ENCODE measurements around the gene ZNF432. TPM values are rescaled to one million over a fixed set of nuclear protein-coding genes. Genes with fewer than 3 reads are reported as not detected.

ZNF432 gene
- total and polyA plus RNA-seq, 2 of the 13 experiments (the other 11 are each of a cell fraction or from before 2014, with no cell fraction given) = 4.1 to 8.7 TPM

DNA sequence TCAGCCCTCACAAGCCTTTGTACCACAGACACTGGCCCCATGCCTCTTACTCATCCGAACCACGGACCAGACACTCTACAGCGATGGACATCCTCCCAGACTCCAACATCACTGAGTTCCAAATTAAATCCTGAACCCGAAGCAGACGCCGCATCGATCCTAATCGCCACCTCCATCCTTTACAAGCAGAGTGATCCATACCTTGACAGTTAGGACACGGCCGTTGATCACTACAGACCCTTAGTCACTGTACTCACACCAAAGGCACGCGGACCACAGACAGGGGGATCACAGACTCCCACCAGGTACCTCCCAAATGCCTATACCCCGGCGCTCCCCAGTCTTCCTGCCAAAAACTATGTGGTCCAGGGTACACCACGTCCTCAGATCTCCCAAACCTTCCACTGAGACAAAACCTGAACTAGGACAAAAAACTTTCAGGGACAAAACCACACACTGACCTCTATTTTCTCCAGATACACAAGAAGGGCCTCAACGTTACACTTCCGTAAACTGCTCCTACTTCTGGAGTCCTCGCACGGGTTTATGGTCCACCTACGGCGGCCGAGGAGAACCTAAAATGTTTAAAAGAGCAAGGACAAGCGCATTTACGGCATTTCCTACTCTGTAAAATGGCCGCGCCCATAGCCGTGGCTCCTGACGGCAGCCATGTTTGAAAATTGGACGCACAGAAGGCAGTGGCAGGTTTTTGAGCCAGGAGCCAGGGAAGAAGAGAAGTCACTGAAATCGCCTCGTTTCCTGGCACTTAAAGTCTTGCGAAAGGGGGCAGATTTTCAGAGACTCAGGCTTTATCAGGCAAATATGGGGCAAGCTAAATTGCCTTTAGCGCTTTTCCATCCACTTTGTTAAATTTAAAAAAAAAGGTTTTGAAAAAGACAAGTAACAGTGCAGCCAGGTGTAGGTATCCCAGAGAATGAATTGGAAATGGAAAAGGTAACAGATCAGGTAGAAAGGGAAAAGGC is 62.0 kb downstream of the ZNF432 start, which contains the start of gene ZNF350 (continued):
- TF ChIP-seq ZNF317 (CRISPR knock-in tag; IDR thresholded peaks at IDR 0.05) (peak; percentile 57; the same call in 1 of the 2 replicates), IKZF1 (IDR thresholded peaks at IDR 0.05) (no peak), ZNF10 (CRISPR knock-in tag; IDR thresholded peaks at IDR 0.05; ENCODE audit: borderline replicate concordance, low read depth) (no peak), JUN (CRISPR knock-in tag; IDR thresholded peaks at IDR 0.05) (no peak), NR0B2 (CRISPR knock-in tag; IDR thresholded peaks at IDR 0.05) (no peak), ZNF674 (CRISPR knock-in tag; IDR thresholded peaks at IDR 0.05; ENCODE audit: low read depth) (no peak), ZNF136 (CRISPR knock-in tag; IDR thresholded peaks at IDR 0.05; ENCODE audit: low read depth) (0 out of 2 replicates have a peak, but pooled peaks have one; percentile 42), RBFOX2 (IDR thresholded peaks at IDR 0.05; ENCODE audit: low read depth, low read length) (no peak), JARID2 (CRISPR knock-in tag; IDR thresholded peaks at IDR 0.05; ENCODE audit: insufficient replicate concordance) (peak; percentile 65), ZNF75D (CRISPR knock-in tag; IDR thresholded peaks at IDR 0.05; ENCODE audit: borderline replicate concordance) (no peak), ZNF891 (CRISPR knock-in tag; IDR thresholded peaks at IDR 0.05) (no peak), SNAPC5 (CRISPR knock-in tag; IDR thresholded peaks at IDR 0.05; ENCODE audit: borderline replicate concordance) (no peak), SRY (CRISPR knock-in tag; IDR thresholded peaks at IDR 0.05) (no peak), PRDM4 (CRISPR knock-in tag; IDR thresholded peaks at IDR 0.05; ENCODE audit: borderline replicate concordance) (no peak), TFAP4 (IDR thresholded peaks at IDR 0.05; ENCODE audit: borderline replicate concordance, low read depth) (no peak), KDM1A (CRISPR knock-in tag; IDR thresholded peaks at IDR 0.05) (no peak), ETS1 (CRISPR knock-in tag; IDR thresholded peaks at IDR 0.05) (no peak), SMAD3 (CRISPR knock-in tag; IDR thresholded peaks at IDR 0.05) (peak; percentile 96)
- TF ChIP-seq, protein P1, sequence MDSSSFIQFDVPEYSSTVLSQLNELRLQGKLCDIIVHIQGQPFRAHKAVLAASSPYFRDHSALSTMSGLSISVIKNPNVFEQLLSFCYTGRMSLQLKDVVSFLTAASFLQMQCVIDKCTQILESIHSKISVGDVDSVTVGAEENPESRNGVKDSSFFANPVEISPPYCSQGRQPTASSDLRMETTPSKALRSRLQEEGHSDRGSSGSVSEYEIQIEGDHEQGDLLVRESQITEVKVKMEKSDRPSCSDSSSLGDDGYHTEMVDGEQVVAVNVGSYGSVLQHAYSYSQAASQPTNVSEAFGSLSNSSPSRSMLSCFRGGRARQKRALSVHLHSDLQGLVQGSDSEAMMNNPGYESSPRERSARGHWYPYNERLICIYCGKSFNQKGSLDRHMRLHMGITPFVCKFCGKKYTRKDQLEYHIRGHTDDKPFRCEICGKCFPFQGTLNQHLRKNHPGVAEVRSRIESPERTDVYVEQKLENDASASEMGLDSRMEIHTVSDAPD (CRISPR knock-in tag; IDR thresholded peaks at IDR 0.05) = no peak
- TF ChIP-seq, protein P2, sequence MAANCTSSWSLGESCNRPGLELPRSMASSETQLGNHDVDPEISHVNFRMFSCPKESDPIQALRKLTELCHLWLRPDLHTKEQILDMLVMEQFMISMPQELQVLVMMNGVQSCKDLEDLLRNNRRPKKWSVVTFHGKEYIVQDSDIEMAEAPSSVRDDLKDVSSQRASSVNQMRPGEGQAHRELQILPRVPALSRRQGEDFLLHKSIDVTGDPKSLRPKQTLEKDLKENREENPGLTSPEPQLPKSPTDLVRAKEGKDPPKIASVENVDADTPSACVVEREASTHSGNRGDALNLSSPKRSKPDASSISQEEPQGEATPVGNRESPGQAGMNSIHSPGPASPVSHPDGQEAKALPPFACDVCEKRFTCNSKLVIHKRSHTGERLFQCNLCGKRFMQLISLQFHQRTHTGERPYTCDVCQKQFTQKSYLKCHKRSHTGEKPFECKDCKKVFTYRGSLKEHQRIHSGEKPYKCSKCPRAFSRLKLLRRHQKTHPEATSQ (CRISPR knock-in tag; IDR thresholded peaks at IDR 0.05; ENCODE audit: borderline replicate concordance) = no peak
